Measurements from ENCODE around the gene NFAM1.

DNA sequence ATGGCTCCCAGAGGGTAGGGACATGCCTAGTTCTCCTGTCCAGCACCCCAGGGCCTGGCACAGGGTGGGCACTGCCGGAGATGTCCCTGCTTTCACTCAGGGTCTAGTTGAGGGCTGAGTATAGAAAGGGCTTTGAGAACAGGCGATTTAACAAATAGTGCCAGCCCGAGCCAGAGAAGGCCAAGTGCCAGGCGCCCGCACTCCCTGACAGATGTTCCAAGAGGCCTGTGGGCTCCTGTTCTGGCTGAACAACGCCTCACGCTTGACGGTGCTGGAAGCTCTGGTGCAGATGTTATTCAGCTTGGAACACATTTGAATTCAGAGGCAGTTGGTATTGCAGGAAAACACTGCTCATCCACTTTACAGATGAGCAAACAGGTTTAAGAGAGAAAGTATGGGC, 46.5 kb downstream of the NFAM1 start:
- TF ChIP-seq, protein P1, sequence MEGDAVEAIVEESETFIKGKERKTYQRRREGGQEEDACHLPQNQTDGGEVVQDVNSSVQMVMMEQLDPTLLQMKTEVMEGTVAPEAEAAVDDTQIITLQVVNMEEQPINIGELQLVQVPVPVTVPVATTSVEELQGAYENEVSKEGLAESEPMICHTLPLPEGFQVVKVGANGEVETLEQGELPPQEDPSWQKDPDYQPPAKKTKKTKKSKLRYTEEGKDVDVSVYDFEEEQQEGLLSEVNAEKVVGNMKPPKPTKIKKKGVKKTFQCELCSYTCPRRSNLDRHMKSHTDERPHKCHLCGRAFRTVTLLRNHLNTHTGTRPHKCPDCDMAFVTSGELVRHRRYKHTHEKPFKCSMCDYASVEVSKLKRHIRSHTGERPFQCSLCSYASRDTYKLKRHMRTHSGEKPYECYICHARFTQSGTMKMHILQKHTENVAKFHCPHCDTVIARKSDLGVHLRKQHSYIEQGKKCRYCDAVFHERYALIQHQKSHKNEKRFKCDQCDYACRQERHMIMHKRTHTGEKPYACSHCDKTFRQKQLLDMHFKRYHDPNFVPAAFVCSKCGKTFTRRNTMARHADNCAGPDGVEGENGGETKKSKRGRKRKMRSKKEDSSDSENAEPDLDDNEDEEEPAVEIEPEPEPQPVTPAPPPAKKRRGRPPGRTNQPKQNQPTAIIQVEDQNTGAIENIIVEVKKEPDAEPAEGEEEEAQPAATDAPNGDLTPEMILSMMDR (conservative IDR thresholded peaks at IDR 0.05; ENCODE audit: low read depth, low read length): no peak
- TF ChIP-seq, protein P2, sequence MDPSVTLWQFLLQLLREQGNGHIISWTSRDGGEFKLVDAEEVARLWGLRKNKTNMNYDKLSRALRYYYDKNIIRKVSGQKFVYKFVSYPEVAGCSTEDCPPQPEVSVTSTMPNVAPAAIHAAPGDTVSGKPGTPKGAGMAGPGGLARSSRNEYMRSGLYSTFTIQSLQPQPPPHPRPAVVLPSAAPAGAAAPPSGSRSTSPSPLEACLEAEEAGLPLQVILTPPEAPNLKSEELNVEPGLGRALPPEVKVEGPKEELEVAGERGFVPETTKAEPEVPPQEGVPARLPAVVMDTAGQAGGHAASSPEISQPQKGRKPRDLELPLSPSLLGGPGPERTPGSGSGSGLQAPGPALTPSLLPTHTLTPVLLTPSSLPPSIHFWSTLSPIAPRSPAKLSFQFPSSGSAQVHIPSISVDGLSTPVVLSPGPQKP (IDR thresholded peaks at IDR 0.05; ENCODE audit: borderline replicate concordance, low read depth, low read length): no peak
- TF ChIP-seq MAFK (IDR thresholded peaks at IDR 0.05; ENCODE audit: low read depth, low read length): no peak
- TF ChIP-seq CEBPB (IDR thresholded peaks at IDR 0.05; ENCODE audit: low read depth, low read length): no peak
- TF ChIP-seq RAD21 (IDR thresholded peaks at IDR 0.05; ENCODE audit: low read length): no peak
- no peak for TF ChIP-seq POLR2A (IDR thresholded peaks at IDR 0.05; ENCODE audit: low read depth, low read length)
- TF ChIP-seq RFX5 (IDR thresholded peaks at IDR 0.05; ENCODE audit: low read depth, low read length): no peak
- no peak for TF ChIP-seq FOS (IDR thresholded peaks at IDR 0.05; ENCODE audit: low read depth, low read length)
- TF ChIP-seq RCOR1 (IDR thresholded peaks at IDR 0.05; ENCODE audit: insufficient replicate concordance, low read length): no peak

All from IMR-90 (cell line).